H7 (cell line): Measurements from ENCODE around the gene RGS3. TPM values are rescaled to one million over a fixed set of nuclear protein-coding genes. Genes with fewer than 3 reads are reported as not detected.

Experiments
- DNase-seq: peaks from one replicate; pipeline ENCODE4 v3.0.0; 2012
- H3K27me3 ChIP-seq: 2 replicates; pipeline ENCODE4 v1.6.0; 2011; ENCODE audit warnings: mild to moderate bottlenecking, low read length; ENCODE audit not compliant: control insufficient read depth, insufficient read depth
- H3K36me3 ChIP-seq: replicated peaks from 2 replicates; pipeline ENCODE4 v1.5.1; 2011; ENCODE audit warnings: low read length; ENCODE audit not compliant: control insufficient read depth, insufficient read depth
- H3K4me3 ChIP-seq: 2 replicates; pipeline ENCODE4 v1.5.1; 2011; ENCODE audit warnings: low read depth, mild to moderate bottlenecking, control low read depth, low read length, moderate library complexity; ENCODE audit not compliant: insufficient read depth
- total RNA-seq: library from RNA; depleted of rRNA; stranded (reverse); fragments of >200 nt; shearing (Covaris generic); gene quantifications from 2 replicates; pipeline ENCODE4 v1.2.3, GENCODE V29; 2014

The RGS3 gene
- total RNA-seq, 1 experiment from 2014 or later, result 18.2 TPM

DNA sequence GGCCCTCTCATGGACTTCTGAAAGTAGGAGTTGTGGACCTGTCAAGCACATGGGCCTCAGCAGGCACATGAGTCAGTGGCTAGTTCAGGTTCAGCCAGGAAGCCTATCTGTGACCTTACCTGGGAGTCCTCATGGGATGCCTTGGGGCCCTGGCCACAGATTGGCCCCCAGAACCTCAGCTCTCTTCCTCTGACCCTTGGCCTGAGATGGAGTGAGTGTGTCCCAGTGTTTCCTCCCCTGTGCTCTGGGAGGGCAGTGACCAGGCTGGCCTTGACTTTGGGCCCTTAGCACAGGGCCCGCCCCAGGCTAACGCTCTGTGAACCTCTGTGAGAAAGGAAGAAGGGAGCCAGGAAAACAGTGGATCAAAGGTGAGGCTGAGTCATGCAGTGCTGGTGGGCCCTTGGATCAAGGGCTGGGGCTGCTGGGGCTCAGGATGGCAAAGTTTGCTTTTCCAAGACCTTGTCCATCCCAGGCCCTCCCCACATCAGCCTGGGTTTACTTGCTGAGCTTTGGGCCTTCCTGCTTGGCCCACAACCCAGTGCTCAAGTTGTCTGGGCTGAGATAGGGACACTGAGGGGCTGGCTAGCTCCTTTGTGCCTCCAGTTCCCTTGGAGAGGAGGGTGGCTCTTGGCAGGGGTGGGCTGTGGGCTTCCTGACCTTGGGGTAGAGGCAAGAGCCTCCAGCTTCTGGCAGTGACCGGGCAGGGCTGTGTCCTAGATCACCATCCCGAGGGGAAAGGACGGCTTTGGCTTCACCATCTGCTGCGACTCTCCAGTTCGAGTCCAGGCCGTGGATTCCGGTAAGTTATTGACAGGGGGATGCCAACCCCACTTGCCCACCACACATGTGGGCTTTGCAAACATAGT, 41.4 kb downstream of the RGS3 start:
- H3K27me3 ChIP-seq, result no peaks in the 10 kb centered on the region
- no peak for DNase-seq
- no peaks in the 10 kb centered on the region for H3K36me3 ChIP-seq
- no peak overlapping the region for H3K4me3 ChIP-seq

- no peak overlapping the region for H3K4me3 ChIP-seq
- DNase-seq, result peak; percentile 79
- H3K36me3 ChIP-seq, result no peaks in the 10 kb centered on the region
- no peaks in the 10 kb centered on the region for H3K27me3 ChIP-seq
Measured at GRCh38 chr9:113506090-113506589, 42.6 kb downstream of the RGS3 start.

GRCh38 chr9:113507256-113507655, 43.7 kb downstream of the RGS3 start:
- Histone ChIP-seq H3K36me3 (no peaks in the 10 kb centered on the region), H3K27me3 (no peaks in the 10 kb centered on the region), H3K4me3 (no peak overlapping the region)
- no peak for DNase-seq

DNA sequence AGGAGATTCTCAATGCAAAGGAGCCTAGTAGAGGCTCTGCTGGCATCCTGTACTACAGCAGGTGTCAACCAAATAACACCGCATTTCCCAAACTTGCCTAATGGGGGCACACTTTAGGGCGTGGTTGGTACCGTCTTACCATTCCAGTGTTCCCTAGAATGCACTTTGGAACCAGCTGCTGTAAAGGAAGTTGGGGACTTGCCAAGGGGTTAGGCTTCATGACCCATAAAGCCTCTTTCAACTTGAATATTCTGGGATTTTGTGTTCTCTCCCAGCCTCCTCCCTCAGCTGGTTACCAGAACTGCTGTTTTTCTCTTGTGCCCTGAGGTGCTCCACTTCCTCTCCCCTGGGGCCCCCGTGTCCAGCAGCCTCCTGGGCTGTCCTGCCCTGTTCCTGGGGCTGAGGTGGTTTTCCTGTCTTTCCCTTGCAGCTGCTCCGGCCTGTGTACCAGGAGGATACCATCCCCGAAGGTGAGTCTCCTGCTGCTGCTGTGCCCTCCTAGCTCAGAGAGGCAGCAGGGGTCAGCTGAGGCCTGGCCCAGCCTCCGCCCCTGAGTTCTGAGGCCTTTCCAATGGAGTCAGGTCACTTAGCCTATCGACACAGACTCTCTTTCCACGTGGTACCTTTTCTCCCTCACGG, 44.7 kb downstream of the RGS3 start:
- Histone ChIP-seq H3K4me3 (no peak overlapping the region), H3K27me3 (no peaks in the 10 kb centered on the region), H3K36me3 (no peaks in the 10 kb centered on the region)
- DNase-seq, result peak; percentile 79

- H3K36me3 ChIP-seq, result no peaks in the 10 kb centered on the region
- no peaks in the 10 kb centered on the region for H3K27me3 ChIP-seq
- DNase-seq, result no peak
- H3K4me3 ChIP-seq, result no peak overlapping the region
Measured at GRCh38 chr9:113509463-113509862, 45.9 kb downstream of the RGS3 start.

DNA sequence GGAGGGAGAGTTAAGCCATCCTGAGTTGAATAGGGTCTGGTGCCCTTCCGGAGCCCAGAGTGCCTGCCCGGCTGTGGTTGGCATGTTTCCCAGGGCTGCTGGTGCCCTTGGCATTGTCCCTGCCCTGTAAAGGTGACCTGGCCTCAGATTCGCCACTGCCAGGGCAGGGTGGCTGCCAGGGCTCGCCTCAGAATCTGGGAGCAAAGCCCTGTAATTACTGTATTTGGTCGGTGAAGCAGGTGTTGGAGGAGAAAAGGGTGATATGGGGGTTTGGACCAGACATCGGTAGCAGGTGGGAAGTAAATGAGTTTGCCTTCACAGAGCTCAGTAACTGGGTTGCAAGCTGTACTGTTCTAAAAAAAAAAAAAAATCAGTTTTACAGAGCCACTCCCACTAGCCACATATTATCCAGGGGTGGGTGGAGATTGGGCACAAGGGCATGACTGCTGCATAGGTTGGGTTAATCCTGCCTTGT, 47.6 kb downstream of the RGS3 start:
- Histone ChIP-seq H3K36me3 (no peaks in the 10 kb centered on the region), H3K4me3 (no peak overlapping the region), H3K27me3 (no peaks in the 10 kb centered on the region)
- DNase-seq, result no peak

DNA sequence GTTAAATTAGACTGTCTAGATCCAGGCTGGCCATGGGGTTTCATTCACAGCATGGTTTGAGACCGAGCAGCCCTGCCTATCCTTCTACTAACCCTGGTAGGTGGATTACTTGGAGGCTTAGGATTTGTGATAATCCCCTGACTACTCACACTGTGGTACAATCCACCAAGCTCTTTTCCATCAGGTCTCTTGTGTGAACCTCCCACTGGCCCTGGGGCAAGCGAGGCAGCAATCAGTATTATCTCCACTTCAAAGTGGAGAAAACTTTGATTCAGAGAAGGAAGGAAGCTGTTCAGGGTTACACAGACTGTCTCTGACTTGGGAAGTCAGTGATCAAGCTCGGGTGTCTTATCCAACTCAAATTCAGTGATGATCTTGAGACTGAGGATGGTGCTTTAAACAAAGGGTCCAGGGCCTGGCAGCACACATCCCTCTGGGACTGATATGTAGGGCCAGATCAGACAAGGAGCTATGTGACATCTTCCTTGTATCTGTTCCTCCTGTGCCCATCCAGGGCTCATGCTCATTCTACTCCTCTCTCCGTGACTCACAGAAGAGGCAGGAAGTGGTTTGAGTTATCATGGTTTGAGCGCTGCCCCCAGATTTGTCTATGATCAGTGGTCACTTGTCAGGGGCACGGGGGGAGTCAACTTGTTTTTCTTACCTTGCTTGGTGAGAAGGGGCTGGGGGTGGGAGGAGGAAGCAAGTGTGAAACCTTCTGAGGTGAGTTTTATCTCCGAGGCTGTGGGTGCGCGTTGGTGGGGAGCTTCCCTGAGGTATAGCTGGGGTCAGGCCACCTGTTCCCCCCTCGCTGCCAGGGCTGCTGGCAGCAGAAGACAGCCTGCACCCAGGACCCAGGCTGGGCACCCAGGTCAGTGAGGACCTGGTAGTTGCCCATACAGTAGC, 48.6 kb downstream of the RGS3 start:
- no peak for DNase-seq
- H3K36me3 ChIP-seq, result no peaks in the 10 kb centered on the region
- no peaks in the 10 kb centered on the region for H3K27me3 ChIP-seq
- H3K4me3 ChIP-seq, result no peak overlapping the region

DNA sequence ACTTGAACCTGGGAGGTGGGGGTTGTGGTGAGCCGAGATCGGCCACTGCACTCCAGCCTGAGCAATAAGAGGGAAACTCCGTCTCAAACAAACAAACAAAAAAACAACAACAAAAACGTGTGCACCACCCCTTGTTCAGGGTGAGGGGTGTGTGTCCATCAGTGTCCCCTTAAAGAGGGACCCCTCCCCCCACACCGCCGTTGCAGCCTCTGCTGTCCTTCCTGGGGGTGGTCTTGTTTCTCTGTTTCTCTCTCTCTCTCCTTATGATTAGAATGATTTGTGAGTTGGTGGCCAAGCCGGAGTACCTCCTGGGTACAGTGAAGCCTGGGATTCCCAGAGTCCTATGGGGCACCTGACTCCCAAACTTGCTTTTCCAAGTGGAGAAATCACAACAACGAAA, 49.6 kb downstream of the RGS3 start:
- Histone ChIP-seq H3K27me3 (no peaks in the 10 kb centered on the region), H3K36me3 (no peaks in the 10 kb centered on the region), H3K4me3 (no peak overlapping the region)
- no peak for DNase-seq

DNA sequence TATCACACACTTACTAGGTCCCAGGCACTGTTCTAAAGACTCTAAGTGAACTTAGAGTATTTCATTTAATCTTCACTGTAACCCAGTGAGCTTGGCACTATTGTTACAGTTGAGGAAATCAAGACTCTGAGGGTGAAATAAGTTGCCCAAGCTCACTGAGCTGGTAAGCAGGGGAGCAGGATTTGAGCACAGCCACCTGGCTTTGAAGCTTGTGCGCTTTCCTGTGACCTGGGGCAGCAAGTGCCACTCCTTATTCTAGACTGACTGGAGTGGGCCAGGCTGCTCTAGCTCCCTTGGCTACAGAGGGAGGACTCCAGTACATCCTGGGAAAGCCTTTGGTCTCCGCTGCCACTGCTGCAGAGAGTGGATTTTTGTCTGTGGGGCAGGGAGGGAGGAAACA, 50.0 kb downstream of the RGS3 start:
- Histone ChIP-seq H3K27me3 (no peaks in the 10 kb centered on the region), H3K4me3 (no peak overlapping the region), H3K36me3 (no peaks in the 10 kb centered on the region)
- no peak for DNase-seq

DNA sequence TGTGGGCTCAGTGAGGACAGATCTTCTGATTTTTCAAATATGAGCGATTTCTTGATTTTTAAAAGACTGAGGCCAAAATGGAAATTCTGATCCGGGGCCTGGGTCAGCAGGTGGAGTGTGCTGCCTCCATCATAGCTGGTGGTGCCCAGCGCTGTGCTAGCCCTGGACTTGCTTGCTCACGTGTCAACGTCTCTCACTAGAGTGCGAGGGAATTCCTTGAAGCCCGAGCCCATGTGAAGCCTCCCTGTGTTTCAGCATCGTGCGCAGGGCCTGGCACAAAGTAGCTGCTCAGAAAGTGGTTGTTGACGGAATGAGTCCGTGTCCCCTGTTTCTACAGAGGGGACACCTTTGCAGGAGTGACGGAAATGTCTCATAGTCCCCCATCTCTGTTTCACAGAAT, 50.5 kb downstream of the RGS3 start:
- DNase-seq, result no peak
- no peaks in the 10 kb centered on the region for H3K36me3 ChIP-seq

GRCh38 chr9:113514748-113515147, 51.2 kb downstream of the RGS3 start:
- Histone ChIP-seq H3K4me3 (no peak overlapping the region), H3K36me3 (no peaks in the 10 kb centered on the region), H3K27me3 (no peaks in the 10 kb centered on the region)
- DNase-seq, result no peak

More for the DNA sequence above, 50.5 kb downstream of the RGS3 start:
- Histone ChIP-seq H3K27me3 (no peaks in the 10 kb centered on the region), H3K4me3 (no peak overlapping the region)

DNA sequence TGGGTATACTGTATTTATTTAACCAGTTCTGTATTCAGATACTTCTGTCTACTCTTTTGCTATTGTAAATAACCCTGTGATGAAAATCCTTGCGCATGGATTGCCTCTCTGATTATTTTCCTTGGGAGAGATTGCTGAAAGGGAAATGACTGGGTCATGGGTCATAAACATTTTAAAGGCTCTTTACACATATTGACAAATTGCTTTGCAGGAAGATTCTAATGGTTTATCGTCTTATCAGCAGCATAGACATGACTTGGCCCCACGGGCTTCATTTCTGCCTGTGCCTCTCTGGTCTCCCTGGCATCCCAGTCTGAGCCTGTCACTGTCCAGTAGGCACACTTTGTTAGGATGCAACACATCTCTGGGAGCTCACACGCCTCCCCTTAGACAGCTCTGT, 52.3 kb downstream of the RGS3 start:
- DNase-seq, result no peak
- Histone ChIP-seq H3K4me3 (no peak overlapping the region), H3K36me3 (no peaks in the 10 kb centered on the region), H3K27me3 (no peaks in the 10 kb centered on the region)

GRCh38 chr9:113516840-113517577, 53.5 kb downstream of the RGS3 start:
- Histone ChIP-seq H3K4me3 (no peak overlapping the region), H3K27me3 (no peaks in the 10 kb centered on the region), H3K36me3 (no peaks in the 10 kb centered on the region)
- DNase-seq, result no peak
